Astrocyte of the cerebellum (primary cell): ENCODE measurements around the gene CACNA2D2.

Source experiments
- DNase-seq: peaks from one replicate; pipeline ENCODE4 v3.0.0-alpha.2; 2011; ENCODE audit warnings: low read depth
- H3K4me3 ChIP-seq: 2 replicates; pipeline ENCODE4 v1.5.1; 2011; ENCODE audit warnings: mild to moderate bottlenecking, low read depth, low read length, moderate library complexity
- CTCF ChIP-seq: IDR thresholded peaks from 2 replicates; pipeline ENCODE4 v1.5.1; 2012; ENCODE audit warnings: low read length, low read depth, moderate library complexity, mild to moderate bottlenecking; ENCODE audit errors: missing control alignments
- in situ Hi-C: cut with HindIII; loops from 2 replicates; pipeline ENCODE4 v1.10.0; 2017; ENCODE audit warnings: low sequenced_read_pairs

Gene CACNA2D2

GRCh38 chr3:50416736-50417636 lies 86.4 kb downstream of the CACNA2D2 start:
- no peak for DNase-seq
- no peak overlapping the region for H3K4me3 ChIP-seq
- no peak for TF ChIP-seq CTCF
- in situ Hi-C loops, result no loop called here

- in situ Hi-C loops, result no loop called here
- no peak overlapping the region for H3K4me3 ChIP-seq
- no peak for TF ChIP-seq CTCF
- DNase-seq, result no peak
Measured at GRCh38 chr3:50415816-50416215, 87.6 kb downstream of the CACNA2D2 start.

- H3K4me3 ChIP-seq, result no peak overlapping the region
- no peak for TF ChIP-seq CTCF
- DNase-seq, result no peak
- in situ Hi-C loops, result no loop called here
Measured at GRCh38 chr3:50415061-50415460, 88.4 kb downstream of the CACNA2D2 start.

GRCh38 chr3:50414616-50415015 lies 88.8 kb downstream of the CACNA2D2 start:
- no peak for TF ChIP-seq CTCF
- no peak overlapping the region for H3K4me3 ChIP-seq
- in situ Hi-C loops, result no loop called here
- DNase-seq, result no peak

- in situ Hi-C loops, result no loop called here
Measured at GRCh38 chr3:50412231-50412754, 91.1 kb downstream of the CACNA2D2 start.

GRCh38 chr3:50411229-50411628 lies 92.2 kb downstream of the CACNA2D2 start:
- in situ Hi-C loops, result no loop called here
- H3K4me3 ChIP-seq, result no peak overlapping the region
- no peak for TF ChIP-seq CTCF
- DNase-seq, result no peak

More at GRCh38 chr3:50412231-50412754, 91.1 kb downstream of the CACNA2D2 start:
- no peak for DNase-seq
- H3K4me3 ChIP-seq, result no peak overlapping the region
- no peak for TF ChIP-seq CTCF
